Measurements from ENCODE around the gene EZH1. TPM values are rescaled to one million over a fixed set of nuclear protein-coding genes. Genes with fewer than 3 reads are reported as not detected.

EZH1 gene
- total RNA-seq, 1 experiment from 2014 or later, result 16.9 TPM

GRCh38 chr17:42720996-42721583 lies 23.8 kb downstream of the EZH1 start:
- H3K36me3 ChIP-seq (ENCODE audit: control insufficient read depth, insufficient read depth, low read length), result peaks cover 2% of the 10 kb centered on the region
- ChIA-PET POLR2A (no interaction called here), CTCF (interaction anchor here (1.1 to 2.0 kb wide), 3 partner anchors 42 to 103 kb away, joined by 5 to 9 read pairs (median 8); partner anchors contain the start of gene BECN1)
- H3K9me3 Mint-ChIP-seq (ENCODE audit: unreplicated experiment), result no peaks in the 10 kb centered on the region
- H3K36me3 Mint-ChIP-seq (ENCODE audit: insufficient read depth, unreplicated experiment), result peaks cover 16% of the 10 kb centered on the region
- H3K9me3 ChIP-seq, result no peaks in the 10 kb centered on the region
- intact Hi-C loops (cut with micrococcal nuclease; ENCODE audit: unreplicated experiment), result loop anchor here (1.0 kb wide), 3 partner anchors 42 to 216 kb away; partner anchors contain the start of gene BECN1
- no peaks in the 10 kb centered on the region for H3K4me1 ChIP-seq
- H3K27me3 Mint-ChIP-seq (ENCODE audit: insufficient read depth, unreplicated experiment), result no peaks in the 10 kb centered on the region
- H3K27me3 ChIP-seq (replicated peaks; ENCODE audit: control insufficient read depth, insufficient read depth, low read length), result no peaks in the 10 kb centered on the region
- BruUV-seq (replicated peaks), result no TSS peak
- H3K4me3 Mint-ChIP-seq (ENCODE audit: unreplicated experiment), result no peak overlapping the region
- no peak overlapping the region for H3K27ac Mint-ChIP-seq (ENCODE audit: unreplicated experiment)
- no peaks in the 10 kb centered on the region for H3K4me1 Mint-ChIP-seq (ENCODE audit: low read depth, unreplicated experiment)
- no peak overlapping the region for H3K4me3 ChIP-seq (ENCODE audit: low read depth, low read length)
- DNase-seq, result peak in 1 of 2 experiments; percentile 76
- TF ChIP-seq CTCF (IDR thresholded peaks at IDR 0.05; ENCODE audit: insufficient read depth in 1 of 2, low read depth in 1 of 2, low read length in 1 of 2, severe bottlenecking in 1 of 2, unreplicated experiment in 1 of 2), result peak; percentile 72 to 73

DNA sequence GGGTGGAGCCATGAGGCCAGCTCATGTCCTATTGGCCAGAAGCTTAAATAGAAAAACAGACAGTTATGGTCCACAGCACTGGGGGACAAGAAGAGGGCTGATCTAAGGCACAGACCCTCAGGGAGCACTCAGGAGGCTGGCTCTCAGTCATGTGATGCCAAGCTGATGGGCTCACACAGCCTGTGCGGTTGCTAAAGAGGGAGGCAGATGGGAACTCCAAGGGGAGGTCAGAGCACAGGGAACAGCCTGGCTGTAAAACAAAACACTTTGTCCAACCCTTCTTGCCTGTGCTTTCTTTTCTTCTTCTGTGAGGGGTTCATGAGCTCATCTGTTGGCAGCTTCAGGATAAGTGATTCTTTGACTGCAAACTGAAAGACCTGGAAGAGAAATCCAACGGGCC lies 35.3 kb downstream of the EZH1 start:
- Mint-ChIP-seq H3K4me3 (ENCODE audit: unreplicated experiment) (no peak overlapping the region), H3K36me3 (ENCODE audit: insufficient read depth, unreplicated experiment) (peaks cover 36% of the 10 kb centered on the region), H3K27me3 (ENCODE audit: insufficient read depth, unreplicated experiment) (no peaks in the 10 kb centered on the region), H3K9me3 (ENCODE audit: unreplicated experiment) (no peaks in the 10 kb centered on the region), H3K4me1 (ENCODE audit: low read depth, unreplicated experiment) (no peaks in the 10 kb centered on the region), H3K27ac (ENCODE audit: unreplicated experiment) (no peak overlapping the region)
- BruUV-seq (replicated peaks), result no TSS peak
- no peak for TF ChIP-seq CTCF (IDR thresholded peaks at IDR 0.05; ENCODE audit: insufficient read depth in 1 of 2, low read depth in 1 of 2, low read length in 1 of 2, severe bottlenecking in 1 of 2, unreplicated experiment in 1 of 2)
- H3K9me3 ChIP-seq, result no peaks in the 10 kb centered on the region
- H3K27me3 ChIP-seq (replicated peaks; ENCODE audit: control insufficient read depth, insufficient read depth, low read length), result no peaks in the 10 kb centered on the region
- DNase-seq, result no peak
- ChIA-PET POLR2A (no interaction called here), CTCF (interaction anchor here (1.5 kb wide), 1 partner anchor 54 kb away, joined by 6 read pairs; no protein-coding TSS in a partner anchor)
- H3K36me3 ChIP-seq (ENCODE audit: control insufficient read depth, insufficient read depth, low read length), result peaks cover 1% of the 10 kb centered on the region
- intact Hi-C loops (cut with micrococcal nuclease; ENCODE audit: unreplicated experiment), result no loop called here
- H3K4me3 ChIP-seq (ENCODE audit: low read depth, low read length), result no peak overlapping the region
- H3K4me1 ChIP-seq, result no peaks in the 10 kb centered on the region

GRCh38 chr17:42708588-42708987 lies 36.3 kb downstream of the EZH1 start:
- TF ChIP-seq CTCF (IDR thresholded peaks at IDR 0.05; ENCODE audit: insufficient read depth in 1 of 2, low read depth in 1 of 2, low read length in 1 of 2, severe bottlenecking in 1 of 2, unreplicated experiment in 1 of 2), result no peak
- BruUV-seq (replicated peaks), result no TSS peak
- POLR2A ChIA-PET, result no interaction called here
- Mint-ChIP-seq H3K36me3 (ENCODE audit: insufficient read depth, unreplicated experiment) (peaks cover 36% of the 10 kb centered on the region), H3K27me3 (ENCODE audit: insufficient read depth, unreplicated experiment) (no peaks in the 10 kb centered on the region), H3K27ac (ENCODE audit: unreplicated experiment) (no peak overlapping the region), H3K9me3 (ENCODE audit: unreplicated experiment) (no peaks in the 10 kb centered on the region), H3K4me3 (ENCODE audit: unreplicated experiment) (no peak overlapping the region), H3K4me1 (ENCODE audit: low read depth, unreplicated experiment) (no peaks in the 10 kb centered on the region)
- intact Hi-C loops (cut with micrococcal nuclease; ENCODE audit: unreplicated experiment), result no loop called here
- no peak for DNase-seq
- Histone ChIP-seq H3K4me1 (no peaks in the 10 kb centered on the region), H3K9me3 (no peaks in the 10 kb centered on the region), H3K27me3 (replicated peaks; ENCODE audit: control insufficient read depth, insufficient read depth, low read length) (no peaks in the 10 kb centered on the region), H3K4me3 (ENCODE audit: low read depth, low read length) (no peak overlapping the region), H3K36me3 (ENCODE audit: control insufficient read depth, insufficient read depth, low read length) (peaks cover 1% of the 10 kb centered on the region)
- CTCF ChIA-PET, result interaction anchor here (1.5 kb wide), 1 partner anchor 55 kb away, joined by 6 read pairs; no protein-coding TSS in a partner anchor
